IPS-20b (cell line): ENCODE results near the gene LRRC28.
"Not testable (repeated sequence)": the region's sequence is repeated elsewhere in the genome, so short reads cannot be mapped to it uniquely, and the experiment has no call there.

ENCODE experiments used
- H3K27ac ChIP-seq: one replicate; pipeline ENCODE4 v1.5.1; 2013; ENCODE audit warnings: low read length
- H3K27me3 ChIP-seq: 2 replicates; pipeline ENCODE4 v1.6.1; 2013; ENCODE audit warnings: mild to moderate bottlenecking, low read length, inconsistent platforms; ENCODE audit not compliant: insufficient read depth
- H3K36me3 ChIP-seq: 2 replicates; pipeline ENCODE4 v1.6.1; 2013; ENCODE audit warnings: low read depth, mild to moderate bottlenecking, inconsistent platforms, low read length, moderate library complexity; ENCODE audit not compliant: insufficient read depth
- H3K4me1 ChIP-seq: 2 replicates; pipeline ENCODE4 v1.6.1; 2013; ENCODE audit warnings: mild to moderate bottlenecking, control low read depth, inconsistent platforms, low read length, moderate library complexity; ENCODE audit not compliant: insufficient read depth
- H3K4me3 ChIP-seq: 2 replicates; pipeline ENCODE4 v1.5.1; 2013; ENCODE audit warnings: mild to moderate bottlenecking, low read length, inconsistent platforms
- H3K9ac ChIP-seq: 2 replicates; pipeline ENCODE4 v1.6.1; 2013; ENCODE audit warnings: low read depth, mild to moderate bottlenecking, inconsistent platforms, low read length, moderate library complexity
- H3K9me3 ChIP-seq: 2 replicates; pipeline ENCODE4 v1.6.1; 2013; ENCODE audit warnings: mild to moderate bottlenecking, low read depth, low read length, inconsistent platforms; ENCODE audit not compliant: insufficient read depth

LRRC28 gene

GRCh38 chr15:99386391-99386790 lies 135.1 kb downstream of the LRRC28 start:
- no peak overlapping the region for H3K9ac ChIP-seq
- peaks cover 6% of the 10 kb centered on the region; the same call in 1 of the 2 replicates for H3K9me3 ChIP-seq
- no peaks in the 10 kb centered on the region for H3K36me3 ChIP-seq
- H3K27ac ChIP-seq = no peak overlapping the region
- no peak overlapping the region for H3K4me3 ChIP-seq
- H3K4me1 ChIP-seq = no peaks in the 10 kb centered on the region
- no peaks in the 10 kb centered on the region for H3K27me3 ChIP-seq

DNA sequence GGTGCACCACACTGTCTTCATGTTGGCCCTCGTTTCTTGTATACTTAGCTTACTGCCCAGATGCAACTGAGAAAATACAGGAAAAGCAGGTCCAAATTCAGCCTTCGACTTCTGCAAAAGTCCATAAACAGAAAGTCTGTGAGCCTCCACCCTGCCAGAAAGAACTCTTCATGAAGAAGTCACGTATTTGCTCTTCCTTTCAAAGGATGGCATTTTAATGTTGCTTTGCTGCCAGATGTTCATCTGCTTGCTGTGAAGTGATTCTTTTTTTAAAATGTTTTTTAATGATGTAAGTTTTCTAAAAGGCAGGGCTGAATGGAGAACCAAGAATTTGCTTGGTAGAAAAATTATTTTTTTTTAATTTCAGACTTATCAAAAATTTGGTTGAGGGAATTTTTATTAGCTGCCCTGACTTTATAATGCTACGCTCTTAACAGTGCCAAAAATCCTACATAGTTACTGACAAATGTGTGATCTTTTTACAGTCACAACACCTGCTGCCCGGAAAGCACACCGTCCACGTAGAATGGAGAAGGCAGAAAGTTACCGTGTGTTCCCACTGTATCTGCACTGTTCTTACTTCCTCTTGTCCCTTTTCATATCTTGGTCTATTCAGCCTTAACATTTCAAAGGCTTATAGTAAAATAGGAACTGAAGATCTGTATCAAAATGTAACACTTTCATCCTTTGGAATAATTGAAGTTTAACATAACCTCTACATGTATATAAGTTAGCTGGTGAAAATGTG lies 136.3 kb downstream of the LRRC28 start:
- Histone ChIP-seq H3K4me1 (no peaks in the 10 kb centered on the region), H3K9ac (no peak overlapping the region), H3K36me3 (no peaks in the 10 kb centered on the region), H3K27me3 (no peaks in the 10 kb centered on the region), H3K9me3 (peaks cover 1% of the 10 kb centered on the region; the same call in 1 of the 2 replicates), H3K4me3 (no peak overlapping the region), H3K27ac (no peak overlapping the region)

DNA sequence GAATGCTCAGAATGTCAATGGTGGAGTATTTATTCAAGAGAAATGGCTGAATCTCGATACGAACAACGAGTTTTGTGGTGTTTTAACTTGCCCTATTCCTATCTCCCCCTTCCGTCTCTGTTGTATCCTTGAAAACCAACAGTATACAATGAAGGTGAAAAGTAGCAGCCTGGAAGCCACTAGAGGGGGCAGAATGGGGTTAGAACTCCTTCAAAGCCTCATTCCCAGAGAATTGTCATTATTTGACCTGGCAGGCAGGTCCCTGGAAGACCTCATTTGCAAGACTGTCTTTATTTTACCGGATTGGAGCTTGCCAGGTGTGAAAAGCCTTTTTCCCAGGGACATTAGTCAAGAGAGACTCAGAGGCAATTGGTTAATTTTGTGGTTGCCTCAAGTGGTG lies 139.4 kb downstream of the LRRC28 start:
- H3K27me3 ChIP-seq = no peaks in the 10 kb centered on the region
- no peak overlapping the region for H3K4me3 ChIP-seq
- H3K9me3 ChIP-seq = no peaks in the 10 kb centered on the region
- H3K27ac ChIP-seq = no peak overlapping the region
- no peaks in the 10 kb centered on the region for H3K36me3 ChIP-seq
- no peaks in the 10 kb centered on the region for H3K4me1 ChIP-seq
- no peak overlapping the region for H3K9ac ChIP-seq

DNA sequence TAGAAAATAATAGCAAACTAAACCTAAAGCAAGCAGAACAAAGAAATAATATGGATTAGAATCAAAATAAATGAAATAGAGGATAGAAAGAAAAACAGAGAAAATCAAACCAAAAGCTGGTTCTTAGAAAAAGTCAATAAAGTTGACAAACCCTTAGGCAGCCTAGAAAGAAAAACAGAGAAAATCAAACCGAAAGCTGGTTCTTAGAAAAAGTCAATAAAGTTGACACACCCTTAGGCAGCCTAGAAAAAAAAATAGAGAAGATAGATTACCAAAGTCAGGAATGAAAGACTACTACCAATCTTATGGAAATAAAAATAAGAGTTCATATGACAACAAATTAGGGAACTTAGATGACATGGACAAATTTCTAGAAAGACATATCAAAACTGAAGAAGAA lies 142.4 kb downstream of the LRRC28 start:
- no peaks in the 10 kb centered on the region for H3K9me3 ChIP-seq
- H3K9ac ChIP-seq = no peak overlapping the region
- no peaks in the 10 kb centered on the region for H3K36me3 ChIP-seq
- no peak overlapping the region for H3K27ac ChIP-seq
- no peaks in the 10 kb centered on the region for H3K27me3 ChIP-seq
- no peak overlapping the region for H3K4me3 ChIP-seq
- no peaks in the 10 kb centered on the region for H3K4me1 ChIP-seq

GRCh38 chr15:99396375-99396774 lies 145.1 kb downstream of the LRRC28 start:
- Histone ChIP-seq H3K27ac (no peak overlapping the region), H3K36me3 (no peaks in the 10 kb centered on the region), H3K9ac (no peak overlapping the region), H3K4me3 (no peak overlapping the region), H3K27me3 (no peaks in the 10 kb centered on the region), H3K4me1 (no peaks in the 10 kb centered on the region), H3K9me3 (no peaks in the 10 kb centered on the region)

GRCh38 chr15:99399061-99399460 lies 147.8 kb downstream of the LRRC28 start:
- H3K27ac ChIP-seq = no peak overlapping the region
- no peak overlapping the region for H3K4me3 ChIP-seq
- no peaks in the 10 kb centered on the region for H3K27me3 ChIP-seq

GRCh38 chr15:99399618-99400017 lies 148.3 kb downstream of the LRRC28 start:
- Histone ChIP-seq H3K36me3 (no peaks in the 10 kb centered on the region), H3K4me1 (no peaks in the 10 kb centered on the region), H3K4me3 (no peak overlapping the region), H3K9ac (no peak overlapping the region), H3K9me3 (no peaks in the 10 kb centered on the region), H3K27ac (no peak overlapping the region), H3K27me3 (no peaks in the 10 kb centered on the region)

More at GRCh38 chr15:99399061-99399460, 147.8 kb downstream of the LRRC28 start:
- Histone ChIP-seq H3K9ac (no peak overlapping the region), H3K4me1 (no peaks in the 10 kb centered on the region), H3K9me3 (no peaks in the 10 kb centered on the region), H3K36me3 (no peaks in the 10 kb centered on the region)

DNA sequence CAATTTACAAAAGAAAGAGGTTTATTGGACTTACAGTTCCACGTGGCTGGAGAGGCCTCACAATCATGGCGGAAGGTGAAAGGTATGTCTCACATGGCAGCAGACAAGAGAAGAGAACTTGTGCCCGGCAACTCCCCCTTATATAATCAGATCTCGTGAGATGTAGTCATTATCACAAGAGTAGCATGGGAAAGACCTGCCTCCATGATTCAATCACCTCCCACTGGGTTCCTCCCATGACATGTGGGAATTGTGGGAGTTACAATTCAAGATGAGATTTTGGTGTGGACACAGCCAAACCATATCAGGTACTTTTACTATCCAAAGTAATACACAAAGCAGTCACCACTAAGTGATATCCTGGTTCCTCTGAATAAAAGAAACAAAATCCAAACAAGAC lies 149.9 kb downstream of the LRRC28 start:
- not testable (repeated sequence) for H3K27ac ChIP-seq, H3K4me3 ChIP-seq, H3K9ac ChIP-seq, H3K9me3 ChIP-seq, H3K36me3 ChIP-seq, H3K27me3 ChIP-seq, H3K4me1 ChIP-seq

- no peak overlapping the region for H3K27ac ChIP-seq
These were observed 150.9 kb downstream of the LRRC28 start for GRCh38 chr15:99402014-99402729.

GRCh38 chr15:99403597-99403996 lies 152.3 kb downstream of the LRRC28 start:
- no peaks in the 10 kb centered on the region for H3K4me1 ChIP-seq
- H3K9ac ChIP-seq = no peak overlapping the region
- H3K36me3 ChIP-seq = no peaks in the 10 kb centered on the region
- H3K27me3 ChIP-seq = no peaks in the 10 kb centered on the region
- H3K27ac ChIP-seq = no peak overlapping the region
- no peak overlapping the region for H3K4me3 ChIP-seq
- no peaks in the 10 kb centered on the region for H3K9me3 ChIP-seq

More at GRCh38 chr15:99402014-99402729, 150.9 kb downstream of the LRRC28 start:
- H3K4me3 ChIP-seq = no peak overlapping the region
- H3K9ac ChIP-seq = no peak overlapping the region
- H3K36me3 ChIP-seq = no peaks in the 10 kb centered on the region
- no peaks in the 10 kb centered on the region for H3K27me3 ChIP-seq
- H3K4me1 ChIP-seq = no peaks in the 10 kb centered on the region
- H3K9me3 ChIP-seq = no peaks in the 10 kb centered on the region

GRCh38 chr15:99404454-99404853 lies 153.2 kb downstream of the LRRC28 start:
- Histone ChIP-seq H3K9me3 (no peaks in the 10 kb centered on the region), H3K27ac (no peak overlapping the region), H3K9ac (no peak overlapping the region), H3K4me3 (no peak overlapping the region), H3K4me1 (no peaks in the 10 kb centered on the region), H3K27me3 (no peaks in the 10 kb centered on the region), H3K36me3 (no peaks in the 10 kb centered on the region)

DNA sequence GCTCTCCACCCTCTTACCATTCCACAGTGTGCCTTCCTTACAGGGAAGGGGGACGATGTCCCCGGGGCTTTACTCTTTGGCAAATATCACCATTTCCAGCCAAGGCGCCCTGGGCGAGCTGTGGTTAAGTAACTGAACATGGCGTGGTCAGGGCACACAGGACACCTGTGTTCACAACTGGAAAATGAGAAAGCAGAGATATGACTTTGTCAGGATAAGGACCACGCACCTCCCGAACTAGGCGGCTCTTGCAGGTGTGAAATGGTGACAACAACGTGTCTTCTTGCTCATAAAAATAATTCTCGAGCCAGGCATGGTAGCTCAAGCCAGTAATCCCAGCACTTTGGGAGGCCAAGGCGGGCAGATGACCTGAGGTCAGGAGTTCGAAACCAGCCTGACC lies 154.8 kb downstream of the LRRC28 start:
- Histone ChIP-seq H3K4me1 (no peaks in the 10 kb centered on the region), H3K36me3 (no peaks in the 10 kb centered on the region), H3K9ac (no peak overlapping the region), H3K27me3 (no peaks in the 10 kb centered on the region), H3K27ac (no peak overlapping the region), H3K4me3 (no peak overlapping the region), H3K9me3 (no peaks in the 10 kb centered on the region)
